Lung (tissue), 12 donors: Measurements from ENCODE around the gene SERPINB2. TPM values are rescaled to one million over a fixed set of nuclear protein-coding genes. Genes with fewer than 3 reads are reported as not detected.

ENCODE experiments used
- ATAC-seq: fragments of 200-7000 bp; cut with Tn5 transposase; one replicate; pipeline ENCODE4 v1.9.1; 2020; ENCODE audit warnings: moderate number of reproducible peaks; ENCODE audit not compliant: insufficient read depth, low FRiP score
- DNase-seq, 3 donors: peaks; one replicate each; pipeline ENCODE4 v3.0.0-alpha.2; 2013 to 2017
- H3K27ac ChIP-seq, 2 donors: one replicate each; pipeline ENCODE4 v1.5.1; 2013; ENCODE audit warnings: mild to moderate bottlenecking in 2 of 2, moderate library complexity in 2 of 2, control low read depth in 1 of 2, inconsistent platforms in 1 of 2, low read depth in 1 of 2, low read length in 1 of 2
- H3K27me3 ChIP-seq, 3 donors: one replicate each; pipeline ENCODE4 v1.5.1; 2013; ENCODE audit warnings: low read length in 2 of 3; ENCODE audit not compliant: control insufficient read depth in 3 of 3, insufficient read depth in 3 of 3
- H3K36me3 ChIP-seq, 4 donors: one replicate each; pipeline ENCODE4 v1.5.1; 2013; ENCODE audit warnings: low read length in 4 of 4, mild to moderate bottlenecking in 1 of 4, moderate library complexity in 1 of 4; ENCODE audit not compliant: control insufficient read depth in 4 of 4, insufficient read depth in 4 of 4
- H3K4me1 ChIP-seq, 5 donors: one replicate each; pipeline ENCODE4 v1.5.1; 2013; ENCODE audit warnings: low read length in 5 of 5, mild to moderate bottlenecking in 2 of 5, moderate library complexity in 1 of 5; ENCODE audit not compliant: control insufficient read depth in 5 of 5, insufficient read depth in 5 of 5
- H3K4me3 ChIP-seq: one replicate; pipeline ENCODE4 v1.5.1; 2013; ENCODE audit warnings: mild to moderate bottlenecking, control low read depth, moderate library complexity
- H3K9ac ChIP-seq, 2 donors: one replicate each; pipeline ENCODE4 v1.5.1; 2013; ENCODE audit warnings: low read length in 2 of 2, control low read depth in 1 of 2; ENCODE audit not compliant: insufficient read depth in 1 of 2
- H3K9me3 ChIP-seq, 4 donors: one replicate each; pipeline ENCODE4 v1.5.1; 2013; ENCODE audit warnings: low read length in 3 of 4, mild to moderate bottlenecking in 1 of 4, moderate library complexity in 1 of 4; ENCODE audit not compliant: control insufficient read depth in 4 of 4, insufficient read depth in 3 of 4
- WGBS, 2 donors: extraction: QIAGEN DNeasy Blood & Tissue Kit; methylation state at CpG; one replicate each; pipeline ENCODE4 v1.1.7; 2013; 5-methylcytosine and 5-hydroxymethylcytosine counted together
- polyA plus RNA-seq, 2 donors: library from polyadenylated mRNA; stranded (reverse); fragments of 200-250 nt; gene quantifications; one replicate each; pipeline ENCODE4 v1.2.1, GENCODE V29; 2013
- total RNA-seq, 2 donors: library from RNA; depleted of rRNA in 1 of 2; stranded (reverse); fragments of >200 nt in 1 of 2; gene quantifications; one replicate each; pipeline ENCODE4 v1.2.1, GENCODE V29; 2014 to 2021
- TF ChIP-seq, protein P1 (sequence below): IDR thresholded peaks from 2 replicates; pipeline ENCODE4 v1.5.1; 2012; ENCODE audit warnings: mild to moderate bottlenecking; ENCODE audit errors: control extremely low read depth, extremely low read depth
- donor health status: control.
- donor health status: control.
- donor health status: Bipolar disorder and iron deficiency.
- donor health status: healthy.
- donor health status: DM: yes; HTN: yes; CAD: no.

SERPINB2 gene
- total and polyA plus RNA-seq, 4 donors: 1.3 to 14.5 (median 2.8) TPM

GRCh38 chr18:63905361-63905760 is 17.9 kb downstream of the SERPINB2 start:
- TF ChIP-seq, protein P1, sequence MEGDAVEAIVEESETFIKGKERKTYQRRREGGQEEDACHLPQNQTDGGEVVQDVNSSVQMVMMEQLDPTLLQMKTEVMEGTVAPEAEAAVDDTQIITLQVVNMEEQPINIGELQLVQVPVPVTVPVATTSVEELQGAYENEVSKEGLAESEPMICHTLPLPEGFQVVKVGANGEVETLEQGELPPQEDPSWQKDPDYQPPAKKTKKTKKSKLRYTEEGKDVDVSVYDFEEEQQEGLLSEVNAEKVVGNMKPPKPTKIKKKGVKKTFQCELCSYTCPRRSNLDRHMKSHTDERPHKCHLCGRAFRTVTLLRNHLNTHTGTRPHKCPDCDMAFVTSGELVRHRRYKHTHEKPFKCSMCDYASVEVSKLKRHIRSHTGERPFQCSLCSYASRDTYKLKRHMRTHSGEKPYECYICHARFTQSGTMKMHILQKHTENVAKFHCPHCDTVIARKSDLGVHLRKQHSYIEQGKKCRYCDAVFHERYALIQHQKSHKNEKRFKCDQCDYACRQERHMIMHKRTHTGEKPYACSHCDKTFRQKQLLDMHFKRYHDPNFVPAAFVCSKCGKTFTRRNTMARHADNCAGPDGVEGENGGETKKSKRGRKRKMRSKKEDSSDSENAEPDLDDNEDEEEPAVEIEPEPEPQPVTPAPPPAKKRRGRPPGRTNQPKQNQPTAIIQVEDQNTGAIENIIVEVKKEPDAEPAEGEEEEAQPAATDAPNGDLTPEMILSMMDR: no peak
- H3K9ac ChIP-seq: no peak overlapping the region
- ATAC-seq: no peak

DNA sequence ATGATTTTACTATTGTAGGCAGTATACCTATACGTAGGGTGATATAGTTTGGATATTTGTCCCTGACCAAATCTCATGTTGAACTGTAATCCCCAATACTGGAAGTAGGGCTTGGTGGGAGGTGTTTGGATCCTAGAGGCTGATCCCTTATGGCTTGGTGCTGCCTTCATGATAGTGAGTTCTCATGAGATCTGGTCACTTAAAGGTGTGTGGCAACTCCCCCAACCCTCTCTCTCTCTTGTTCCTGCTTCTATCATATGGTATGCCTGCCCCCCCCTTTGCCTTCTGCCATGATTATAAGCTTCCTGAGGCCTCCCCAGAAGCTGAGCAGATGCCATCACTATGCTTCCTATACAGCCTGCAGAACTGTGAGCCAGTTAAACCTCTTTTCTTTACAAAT is 18.6 kb downstream of the SERPINB2 start:
- WGBS, 2 donors: 81 to 94% methylated on average over 1 of the region's 1 CpG
- Histone ChIP-seq H3K36me3 (no peaks in the 10 kb centered on the region), H3K4me1 (no peaks in the 10 kb centered on the region), H3K27me3 (no peaks in the 10 kb centered on the region), H3K4me3 (no peak overlapping the region), H3K27ac (no peak overlapping the region), H3K9me3 (no peaks in the 10 kb centered on the region), H3K9ac (no peak overlapping the region)
- ATAC-seq: no peak
- TF ChIP-seq, protein P1: no peak
- DNase-seq: no peak

More at GRCh38 chr18:63905361-63905760, 17.9 kb downstream of the SERPINB2 start:
- 94 to 97% methylated on average over 2 of the region's 2 CpGs for WGBS, 2 donors
- Histone ChIP-seq H3K36me3 (no peaks in the 10 kb centered on the region), H3K27me3 (no peaks in the 10 kb centered on the region), H3K9me3 (no peaks in the 10 kb centered on the region), H3K4me3 (no peak overlapping the region), H3K27ac (no peak overlapping the region), H3K4me1 (no peaks in the 10 kb centered on the region)
- DNase-seq: no peak

GRCh38 chr18:63907664-63908063 is 20.2 kb downstream of the SERPINB2 start, which contains the start of gene SERPINB10:
Gene SERPINB10, plus strand, starts transcription at chr18:63907958. Its CDS starts 7,553 bp downstream, at chr18:63915511.
- Histone ChIP-seq H3K36me3 (no peaks in the 10 kb centered on the region), H3K4me3 (no peak within 1 kb of the TSS), H3K27ac (no peak within 1 kb of the TSS), H3K9me3 (no peaks in the 10 kb centered on the region), H3K4me1 (no peaks in the 10 kb centered on the region), H3K9ac (no peak within 1 kb of the TSS), H3K27me3 (no peaks in the 10 kb centered on the region)
- ATAC-seq (no peak), DNase-seq (no peak)
- TF ChIP-seq, protein P1: no peak

DNA sequence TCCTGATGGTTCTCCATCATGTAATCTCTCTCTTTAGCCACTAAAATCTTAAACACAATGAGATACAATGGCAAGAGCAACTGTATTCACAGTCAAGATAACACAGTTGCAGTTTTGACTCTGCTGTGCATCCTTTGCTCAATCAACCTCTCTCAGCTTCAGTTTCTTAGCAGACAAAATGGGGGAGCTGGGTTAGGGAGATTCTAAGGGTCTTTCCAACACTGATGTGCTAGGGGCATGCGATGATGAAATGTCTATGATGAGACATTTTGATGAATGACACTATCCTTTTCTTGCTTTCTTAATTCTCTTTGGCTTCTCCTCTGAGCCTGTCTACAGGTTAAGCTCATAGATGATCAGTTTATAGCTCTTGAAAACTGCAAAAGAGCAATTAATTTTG is 21.4 kb downstream of the SERPINB2 start:
- WGBS, 2 donors: 64 to 75% methylated on average over 1 of the region's 1 CpG
- Histone ChIP-seq H3K27ac (no peak overlapping the region), H3K4me1 (no peaks in the 10 kb centered on the region), H3K9ac (no peak overlapping the region), H3K36me3 (no peaks in the 10 kb centered on the region), H3K9me3 (no peaks in the 10 kb centered on the region), H3K4me3 (no peak overlapping the region), H3K27me3 (no peaks in the 10 kb centered on the region)
- TF ChIP-seq, protein P1: no peak
- ATAC-seq: no peak
- DNase-seq: no peak
